AG09309 (cell line): ENCODE results near the gene GP1BB.

Experiments used
- DNase-seq: peaks from one replicate; pipeline ENCODE4 v3.0.0-alpha.2; 2010; ENCODE audit warnings: low read depth
- H3K4me3 ChIP-seq: 2 replicates; pipeline ENCODE4 v1.5.1; 2011; ENCODE audit warnings: mild to moderate bottlenecking, low read depth, low read length, moderate library complexity; ENCODE audit not compliant: control insufficient read depth
- TF ChIP-seq, protein P1 (sequence below): IDR thresholded peaks from 2 replicates; pipeline ENCODE4 v1.5.1; 2011; ENCODE audit warnings: mild to moderate bottlenecking, low read depth, low read length, inconsistent platforms; ENCODE audit not compliant: insufficient read depth, control insufficient read depth; ENCODE audit errors: missing control alignments

GP1BB gene

DNA sequence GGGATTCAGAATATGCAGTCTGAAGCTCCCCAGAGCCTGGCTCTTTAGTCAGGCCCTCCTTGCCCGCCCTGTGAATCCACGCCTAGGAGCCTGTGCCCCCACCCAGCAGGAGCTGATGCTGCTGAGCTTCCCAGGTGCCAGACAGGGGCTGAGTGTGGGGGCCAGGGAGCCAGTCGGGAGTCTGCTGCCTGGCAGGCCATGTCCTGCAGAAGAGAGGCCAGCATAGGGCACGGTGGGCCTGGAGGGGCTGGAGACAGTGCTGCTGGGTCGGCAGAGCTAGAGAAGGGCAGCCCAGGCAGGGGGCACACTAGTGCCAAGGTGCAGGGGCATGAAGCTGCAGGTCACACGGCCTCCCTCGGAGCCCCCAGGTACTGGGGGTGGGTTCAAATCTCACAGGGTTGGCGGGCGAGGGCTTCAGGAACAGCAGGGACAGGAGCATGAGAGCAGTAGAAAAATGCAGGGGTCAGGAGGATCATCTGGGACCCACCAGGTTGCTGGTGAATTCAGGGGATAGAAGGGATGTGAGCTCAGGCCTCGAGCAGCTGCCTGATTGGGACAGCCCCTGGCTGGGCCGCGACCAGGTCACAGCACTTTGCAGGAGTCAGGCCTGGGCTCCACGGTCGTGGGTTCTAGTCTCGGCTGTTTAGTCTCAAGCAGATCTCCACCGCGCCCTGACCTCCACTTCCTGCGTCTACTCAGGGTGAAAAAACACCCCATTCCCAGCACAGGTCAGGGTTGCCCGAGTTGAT, 13.1 kb upstream of the GP1BB start:
- DNase-seq, result no peak
- H3K4me3 ChIP-seq, result no peak overlapping the region
- TF ChIP-seq, protein P1, sequence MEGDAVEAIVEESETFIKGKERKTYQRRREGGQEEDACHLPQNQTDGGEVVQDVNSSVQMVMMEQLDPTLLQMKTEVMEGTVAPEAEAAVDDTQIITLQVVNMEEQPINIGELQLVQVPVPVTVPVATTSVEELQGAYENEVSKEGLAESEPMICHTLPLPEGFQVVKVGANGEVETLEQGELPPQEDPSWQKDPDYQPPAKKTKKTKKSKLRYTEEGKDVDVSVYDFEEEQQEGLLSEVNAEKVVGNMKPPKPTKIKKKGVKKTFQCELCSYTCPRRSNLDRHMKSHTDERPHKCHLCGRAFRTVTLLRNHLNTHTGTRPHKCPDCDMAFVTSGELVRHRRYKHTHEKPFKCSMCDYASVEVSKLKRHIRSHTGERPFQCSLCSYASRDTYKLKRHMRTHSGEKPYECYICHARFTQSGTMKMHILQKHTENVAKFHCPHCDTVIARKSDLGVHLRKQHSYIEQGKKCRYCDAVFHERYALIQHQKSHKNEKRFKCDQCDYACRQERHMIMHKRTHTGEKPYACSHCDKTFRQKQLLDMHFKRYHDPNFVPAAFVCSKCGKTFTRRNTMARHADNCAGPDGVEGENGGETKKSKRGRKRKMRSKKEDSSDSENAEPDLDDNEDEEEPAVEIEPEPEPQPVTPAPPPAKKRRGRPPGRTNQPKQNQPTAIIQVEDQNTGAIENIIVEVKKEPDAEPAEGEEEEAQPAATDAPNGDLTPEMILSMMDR, result no peak

DNA sequence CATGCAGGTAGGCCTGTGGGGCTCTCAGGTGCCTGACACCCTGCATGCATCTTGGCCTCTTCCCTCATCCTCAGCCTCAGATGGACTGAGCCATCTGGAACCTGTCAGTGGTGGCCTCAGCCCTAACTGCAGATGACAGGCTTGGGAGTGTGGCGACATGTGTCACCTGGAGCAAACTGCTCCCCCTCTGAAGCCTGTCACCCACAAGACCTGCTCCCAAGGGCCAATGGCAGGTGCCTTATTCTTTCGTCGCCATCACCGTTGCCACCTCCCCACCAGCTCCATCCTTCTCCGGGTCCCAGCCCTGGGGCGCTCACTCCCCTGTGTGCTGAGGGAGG, 12.6 kb upstream of the GP1BB start:
- TF ChIP-seq, protein P1, result no peak
- no peak overlapping the region for H3K4me3 ChIP-seq
- DNase-seq, result no peak

DNA sequence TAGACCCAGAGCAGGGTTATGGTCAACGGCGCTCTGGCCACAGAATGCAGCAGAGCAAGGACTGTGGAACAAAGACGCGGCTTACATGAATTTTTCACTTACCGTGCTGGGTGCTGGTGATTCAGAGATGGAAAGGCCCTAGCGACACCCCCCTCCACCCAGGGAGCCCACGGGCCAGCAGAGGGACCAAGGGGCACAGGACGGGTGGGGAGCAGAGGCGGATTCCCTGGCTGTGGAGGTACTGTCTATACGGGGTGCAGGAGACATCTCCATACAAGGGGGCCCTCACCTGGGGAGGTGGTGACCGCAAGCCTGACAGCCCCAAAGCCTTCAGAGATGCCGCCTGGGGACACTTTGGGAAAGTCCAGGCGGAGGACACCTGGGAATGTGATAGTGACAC, 10.1 kb upstream of the GP1BB start:
- TF ChIP-seq, protein P1, result no peak
- no peak overlapping the region for H3K4me3 ChIP-seq
- no peak for DNase-seq

DNA sequence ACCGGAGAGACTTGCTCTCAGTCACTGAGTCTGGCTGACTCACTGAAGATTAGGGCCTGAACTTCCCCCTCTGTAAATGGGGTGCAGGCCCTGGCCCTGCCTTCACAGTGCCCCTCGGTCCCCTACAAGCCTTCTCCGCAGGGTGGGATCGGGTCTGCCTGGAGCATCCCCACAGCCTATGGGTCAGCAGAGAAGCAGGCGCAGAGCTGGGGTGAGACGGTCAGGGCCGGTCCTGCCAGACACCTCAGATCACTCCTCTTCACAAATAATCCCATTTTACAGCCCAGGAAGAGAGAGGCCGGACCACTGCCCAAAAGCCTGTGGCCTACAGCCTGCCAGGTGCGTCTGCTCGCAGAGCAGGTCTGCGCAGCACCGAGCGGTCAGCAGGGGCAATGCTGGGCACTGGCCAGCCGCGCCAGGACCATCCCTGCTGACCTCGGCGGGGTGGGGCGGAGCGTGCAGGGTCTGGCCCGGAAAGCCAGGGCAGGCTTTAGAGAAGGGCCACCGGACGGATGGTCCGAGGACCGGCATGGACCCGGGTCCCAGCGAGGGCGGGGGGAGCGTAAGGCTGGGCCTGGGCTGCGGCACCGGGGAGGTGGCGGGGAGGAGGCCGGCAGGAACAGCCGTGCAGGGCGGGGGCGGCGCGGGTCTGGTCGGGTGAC, 9.6 kb upstream of the GP1BB start:
- TF ChIP-seq, protein P1, result no peak
- no peak for DNase-seq
- peak overlapping the region; percentile 38 for H3K4me3 ChIP-seq

DNA sequence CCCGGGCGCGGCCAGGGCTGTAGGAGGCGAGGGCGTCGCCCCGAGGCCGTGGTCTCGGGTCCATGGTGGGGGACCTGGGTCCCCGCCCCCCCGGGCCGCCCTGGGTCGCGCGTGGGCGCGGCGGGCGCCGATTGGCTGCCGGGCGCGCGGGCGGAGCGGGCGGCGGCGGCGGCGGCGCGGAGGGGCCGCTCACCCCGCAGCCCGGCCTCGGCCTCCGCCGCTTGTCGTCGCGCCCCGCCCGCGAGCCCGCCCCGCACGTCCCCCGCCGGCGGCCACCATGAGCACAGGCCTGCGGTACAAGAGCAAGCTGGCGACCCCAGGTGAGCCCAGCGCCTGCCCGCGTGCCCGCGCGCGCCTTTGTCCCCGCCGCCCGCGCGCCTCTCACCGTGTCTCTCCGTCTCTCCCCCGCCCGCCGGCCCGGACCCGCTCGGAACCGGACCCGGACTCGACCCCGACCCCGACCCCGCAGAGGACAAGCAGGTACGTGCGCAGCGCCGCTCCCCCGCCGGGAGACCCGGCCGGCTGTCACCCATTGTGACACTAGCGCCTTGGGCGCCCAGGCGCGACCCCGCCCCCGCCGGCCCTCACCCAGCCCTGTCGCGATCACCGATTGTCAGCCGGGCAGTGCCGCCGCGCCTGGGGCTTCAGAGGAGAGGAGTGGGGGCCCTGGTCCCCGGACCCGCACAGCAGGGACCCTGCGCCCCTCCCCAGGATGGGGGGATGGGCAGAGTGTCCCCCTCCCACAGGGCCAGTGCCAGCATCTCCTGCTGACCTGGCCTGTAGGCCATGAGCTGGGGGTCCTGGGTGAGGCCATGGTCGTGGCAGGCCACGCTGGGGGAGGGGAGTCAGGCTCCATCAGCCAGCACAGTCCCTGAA, 8.8 kb upstream of the GP1BB start, which contains the start of gene SEPTIN5:
Gene SEPTIN5 (plus strand): TSS at position 192 of the 876 bp plus-strand sequence. CDS start 86 bp downstream, at position 278.
- H3K4me3 ChIP-seq, result peak within 1 kb of the TSS; percentile 44
- no peak for DNase-seq
- TF ChIP-seq, protein P1, result no peak

DNA sequence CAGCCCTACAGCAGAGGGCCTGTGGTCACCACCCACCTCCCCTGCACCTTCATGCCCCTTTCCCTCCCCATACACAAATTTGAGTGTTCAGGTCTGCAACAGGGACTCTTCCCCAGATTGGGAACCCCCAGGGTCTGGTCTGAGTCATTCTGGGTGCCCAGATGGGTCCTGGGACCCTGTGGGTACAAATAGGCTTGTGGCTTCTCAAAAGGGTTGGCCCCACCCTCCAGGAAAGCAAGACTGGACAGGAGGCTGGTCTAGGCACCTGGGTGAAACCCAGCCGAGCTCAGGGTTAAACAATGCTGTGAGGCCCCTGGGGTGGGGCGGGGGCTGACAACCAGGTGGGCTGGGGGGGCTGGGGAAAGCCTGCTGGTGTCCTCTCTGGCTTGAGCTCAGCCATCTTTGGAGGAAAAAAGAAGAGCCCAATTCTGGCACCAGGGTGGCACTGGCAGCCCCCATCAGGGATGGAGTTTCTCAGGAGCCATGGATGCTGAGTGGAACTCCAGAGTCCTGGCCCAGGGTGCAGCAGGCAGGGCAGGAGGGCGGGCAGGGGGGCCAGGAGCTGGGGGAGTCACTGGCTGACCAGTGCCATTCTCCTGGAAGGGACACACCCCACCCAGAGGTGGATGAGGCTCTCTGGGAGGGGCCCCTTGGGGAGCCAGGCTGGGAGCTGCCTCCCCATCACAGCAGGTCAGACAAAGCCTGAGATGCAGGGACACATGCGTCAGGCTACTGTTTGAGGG, 8.0 kb upstream of the GP1BB start:
- H3K4me3 ChIP-seq, result peak overlapping the region; percentile 44
- TF ChIP-seq, protein P1, result no peak
- DNase-seq, result no peak
